GM23338 (cell line): Measurements from ENCODE around the gene DMD. TPM values are rescaled to one million over a fixed set of nuclear protein-coding genes. Genes with fewer than 3 reads are reported as not detected.
A peak's percentile ranks its signal among the peaks of the same experiment; 100 is the strongest.

Source experiments
- ATAC-seq: fragments of 200-7000 bp; cut with Tn5 transposase; 3 replicates; pipeline ENCODE4 v1.9.1; 2020
- DNase-seq: peaks from one replicate; pipeline ENCODE4 v3.0.0-alpha.2; 2015; ENCODE audit warnings: low spot score
- H2AFZ ChIP-seq: fragments of 200-600 bp; sonication (generic); 2 replicates; pipeline ENCODE4 v1.8.0; 2016; ENCODE audit warnings: antibody characterized with exemption, mild to moderate bottlenecking, moderate library complexity
- H3F3A ChIP-seq: fragments of 200-600 bp; sonication (generic); replicated peaks from 2 replicates; pipeline ENCODE4 v1.8.0; 2017; ENCODE audit warnings: antibody characterized with exemption, mixed run types, low read depth
- H3K27ac ChIP-seq: fragments of 200-600 bp; sonication (generic); 2 replicates; pipeline ENCODE4 v1.6.1; 2016; ENCODE audit warnings: low read depth
- H3K27me3 ChIP-seq: fragments of 200-600 bp; sonication (generic); 2 replicates; pipeline ENCODE4 v1.8.0; 2016; ENCODE audit warnings: mild to moderate bottlenecking, mixed run types, moderate library complexity; ENCODE audit not compliant: insufficient read depth
- H3K36me3 ChIP-seq: fragments of 200-600 bp; sonication (generic); 2 replicates; pipeline ENCODE4 v1.8.0; 2016; ENCODE audit warnings: mild to moderate bottlenecking; ENCODE audit not compliant: insufficient read depth
- H3K4me1 ChIP-seq: fragments of 200-600 bp; sonication (generic); 2 replicates; pipeline ENCODE4 v1.8.0; 2016; ENCODE audit warnings: mild to moderate bottlenecking, moderate library complexity; ENCODE audit not compliant: insufficient read depth
- H3K4me2 ChIP-seq: fragments of 200-600 bp; sonication (generic); 2 replicates; pipeline ENCODE4 v1.7.1; 2017; ENCODE audit warnings: mixed run types
- H3K4me3 ChIP-seq: fragments of 200-600 bp; sonication (generic); 2 replicates; pipeline ENCODE4 v1.6.1; 2016; ENCODE audit warnings: mixed run types
- H3K79me2 ChIP-seq: fragments of 200-600 bp; sonication (generic); replicated peaks from 2 replicates; pipeline ENCODE4 v1.8.0; 2017; ENCODE audit warnings: mild to moderate bottlenecking; ENCODE audit not compliant: insufficient read depth
- H3K9me2 ChIP-seq: fragments of 200-600 bp; sonication (generic); 2 replicates; pipeline ENCODE4 v1.8.0; 2017; ENCODE audit not compliant: insufficient read depth
- H4K20me1 ChIP-seq: fragments of 200-600 bp; sonication (generic); replicated peaks from 2 replicates; pipeline ENCODE4 v1.8.0; 2017; ENCODE audit warnings: mild to moderate bottlenecking; ENCODE audit not compliant: insufficient read depth
- H3K27ac Mint-ChIP-seq: 2 replicates; pipeline ENCODE4 v1.8.0; 2020; ENCODE audit warnings: inconsistent platforms, mild to moderate bottlenecking, moderate library complexity, mixed read lengths
- H3K27me3 Mint-ChIP-seq: 3 replicates; pipeline ENCODE4 v1.8.0; 2022; ENCODE audit warnings: low read depth, mild to moderate bottlenecking, moderate library complexity, mixed read lengths, inconsistent platforms; ENCODE audit not compliant: insufficient read depth, poor library complexity
- H3K36me3 Mint-ChIP-seq: 3 replicates; pipeline ENCODE4 v1.8.0; 2021; ENCODE audit warnings: low read depth, mild to moderate bottlenecking, inconsistent platforms, moderate library complexity, mixed read lengths
- H3K4me1 Mint-ChIP-seq: 3 replicates; pipeline ENCODE4 v1.8.0; 2020; ENCODE audit warnings: mild to moderate bottlenecking, inconsistent platforms, mixed read lengths
- H3K4me3 Mint-ChIP-seq: 3 replicates; pipeline ENCODE4 v1.8.0; 2021; ENCODE audit warnings: moderate library complexity, mild to moderate bottlenecking, inconsistent platforms, mixed read lengths
- H3K9me3 Mint-ChIP-seq: 3 replicates; pipeline ENCODE4 v1.8.0; 2020; ENCODE audit warnings: moderate library complexity, mild to moderate bottlenecking, inconsistent platforms, mixed read lengths
- CREB1 ChIP-seq: fragments of 250-450 bp; sonication (Bioruptor Pico); IDR thresholded peaks from 2 replicates; pipeline ENCODE4 v1.5.0; 2020; ENCODE audit warnings: low read depth, mild to moderate bottlenecking, moderate library complexity
- ETS1 ChIP-seq: IDR thresholded peaks from 2 replicates; pipeline ENCODE4 v1.6.1; 2016; ENCODE audit warnings: antibody characterized with exemption
- EZH2 ChIP-seq: fragments of 200-600 bp; sonication (generic); IDR thresholded peaks from one replicate; pipeline ENCODE4 v1.8.0; 2017; ENCODE audit warnings: antibody characterized with exemption, mild to moderate bottlenecking, low read depth; ENCODE audit not compliant: unreplicated experiment
- EZH2phosphoT487 ChIP-seq: fragments of 200-600 bp; sonication (generic); IDR thresholded peaks from one replicate; pipeline ENCODE4 v1.8.1; 2018; ENCODE audit warnings: antibody characterized with exemption; ENCODE audit not compliant: unreplicated experiment
- JUNB ChIP-seq: IDR thresholded peaks from one replicate; pipeline ENCODE4 v1.6.1; 2016; ENCODE audit warnings: antibody characterized with exemption; ENCODE audit not compliant: unreplicated experiment
- NANOG ChIP-seq: IDR thresholded peaks from 2 replicates; pipeline ENCODE4 v1.6.1; 2016; ENCODE audit warnings: antibody characterized with exemption, borderline replicate concordance
- POLR2AphosphoS5 ChIP-seq: IDR thresholded peaks from 2 replicates; pipeline ENCODE4 v1.6.1; 2016; ENCODE audit warnings: antibody characterized with exemption, low read depth
- STAT1 ChIP-seq: IDR thresholded peaks from one replicate; pipeline ENCODE4 v1.6.1; 2016; ENCODE audit warnings: antibody characterized with exemption; ENCODE audit not compliant: unreplicated experiment
- polyA plus RNA-seq: library from polyadenylated mRNA; unstranded; fragments of >200 nt; fragmentation: Nextera tagmentation; extraction: Ambion mirVana; gene quantifications from 2 replicates; pipeline ENCODE4 v1.2.1, GENCODE V29; 2016
- total RNA-seq: library from RNA; depleted of rRNA; stranded (reverse); fragments of >200 nt; shearing (Covaris generic); gene quantifications from 2 replicates; pipeline ENCODE4 v1.2.3, GENCODE V29; 2014
- TF ChIP-seq, protein P1 (sequence below), 2 experiments: fragments of 200-600 bp in 1 of 2; sonication (generic) in 1 of 2; conservative IDR thresholded peaks; 2 replicates each; pipeline versions ENCODE4 v1.5.1 to v1.6.1; 2016 to 2017; ENCODE audit warnings: antibody characterized with exemption in 2 of 2, low read depth in 2 of 2, mild to moderate bottlenecking in 2 of 2, moderate library complexity in 1 of 2
- TF ChIP-seq, protein P2 (sequence below): fragments of 250-450 bp; sonication (Bioruptor Pico); IDR thresholded peaks from 2 replicates; pipeline ENCODE4 v1.5.0; 2020; ENCODE audit warnings: mild to moderate bottlenecking, moderate library complexity
- TF ChIP-seq, protein P3 (sequence below): IDR thresholded peaks from one replicate; pipeline ENCODE4 v1.6.1; 2018; ENCODE audit warnings: antibody characterized with exemption; ENCODE audit not compliant: unreplicated experiment

The DMD gene
- total and polyA plus RNA-seq, 2 experiments from 2014 or later, result 4.5 to 7.6 TPM

DNA sequence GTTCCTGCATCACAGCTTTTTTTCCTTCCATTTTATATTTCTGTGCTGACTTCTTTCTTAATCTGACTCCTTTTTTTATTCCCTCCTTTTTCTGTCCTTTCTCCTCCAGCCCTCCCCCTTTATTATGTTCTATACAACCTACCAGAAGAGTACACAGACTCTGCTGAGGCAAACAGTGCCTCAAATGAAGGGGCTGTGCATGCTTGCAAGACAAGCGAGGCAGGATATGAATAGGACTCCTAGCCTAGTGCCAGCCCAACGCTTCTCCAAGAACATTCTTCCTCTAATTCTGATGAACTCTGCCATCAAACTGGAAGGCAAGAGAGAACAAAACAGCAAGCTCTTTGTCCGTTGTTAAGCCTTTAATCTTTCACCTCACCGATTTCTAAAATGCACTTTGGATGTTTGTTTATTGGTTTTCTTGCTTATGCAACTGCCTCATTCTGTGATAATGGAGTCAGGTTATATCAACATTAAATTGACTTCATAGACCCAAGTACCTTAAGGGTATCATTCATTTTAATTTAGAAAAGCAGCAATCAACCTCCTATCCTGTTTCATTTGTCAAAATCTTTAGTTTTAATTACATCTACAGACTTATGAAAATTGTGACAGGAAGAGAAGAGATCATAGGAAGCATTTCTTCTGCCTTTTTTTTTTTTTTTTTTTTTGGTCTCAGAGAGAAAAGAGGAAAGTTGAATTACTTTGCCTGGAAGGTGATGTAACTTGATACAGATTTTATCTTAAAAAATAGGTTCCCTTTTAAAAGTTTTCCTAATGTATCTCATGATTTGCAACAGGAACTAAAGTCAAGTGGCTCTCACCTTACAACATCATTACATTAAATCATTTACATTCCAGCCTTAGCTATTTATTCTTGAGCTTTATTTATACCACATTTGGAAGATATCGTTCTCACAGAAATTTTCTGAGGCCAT lies 1854.8 kb downstream of the DMD start:
- no peaks in the 10 kb centered on the region for H3K9me3 Mint-ChIP-seq
- H3K27ac ChIP-seq, result no peak overlapping the region

More for the DNA sequence above, 1854.8 kb downstream of the DMD start:
- no peaks in the 10 kb centered on the region for H3K9me2 ChIP-seq
- H3K4me1 ChIP-seq, result no peaks in the 10 kb centered on the region; the same call in 1 of the 2 replicates
- H3F3A ChIP-seq, result no peaks in the 10 kb centered on the region
- no peaks in the 10 kb centered on the region for H3K79me2 ChIP-seq
- TF ChIP-seq, protein P1, sequence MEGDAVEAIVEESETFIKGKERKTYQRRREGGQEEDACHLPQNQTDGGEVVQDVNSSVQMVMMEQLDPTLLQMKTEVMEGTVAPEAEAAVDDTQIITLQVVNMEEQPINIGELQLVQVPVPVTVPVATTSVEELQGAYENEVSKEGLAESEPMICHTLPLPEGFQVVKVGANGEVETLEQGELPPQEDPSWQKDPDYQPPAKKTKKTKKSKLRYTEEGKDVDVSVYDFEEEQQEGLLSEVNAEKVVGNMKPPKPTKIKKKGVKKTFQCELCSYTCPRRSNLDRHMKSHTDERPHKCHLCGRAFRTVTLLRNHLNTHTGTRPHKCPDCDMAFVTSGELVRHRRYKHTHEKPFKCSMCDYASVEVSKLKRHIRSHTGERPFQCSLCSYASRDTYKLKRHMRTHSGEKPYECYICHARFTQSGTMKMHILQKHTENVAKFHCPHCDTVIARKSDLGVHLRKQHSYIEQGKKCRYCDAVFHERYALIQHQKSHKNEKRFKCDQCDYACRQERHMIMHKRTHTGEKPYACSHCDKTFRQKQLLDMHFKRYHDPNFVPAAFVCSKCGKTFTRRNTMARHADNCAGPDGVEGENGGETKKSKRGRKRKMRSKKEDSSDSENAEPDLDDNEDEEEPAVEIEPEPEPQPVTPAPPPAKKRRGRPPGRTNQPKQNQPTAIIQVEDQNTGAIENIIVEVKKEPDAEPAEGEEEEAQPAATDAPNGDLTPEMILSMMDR (conservative IDR thresholded peaks at IDR 0.05; ENCODE audit: low read depth in 2 of 2), result no peak
- TF ChIP-seq POLR2AphosphoS5 (no peak), STAT1 (no peak), EZH2 (no peak), ETS1 (no peak), JUNB (no peak), EZH2phosphoT487 (no peak), NANOG (no peak), CREB1 (no peak)
- TF ChIP-seq, protein P2, sequence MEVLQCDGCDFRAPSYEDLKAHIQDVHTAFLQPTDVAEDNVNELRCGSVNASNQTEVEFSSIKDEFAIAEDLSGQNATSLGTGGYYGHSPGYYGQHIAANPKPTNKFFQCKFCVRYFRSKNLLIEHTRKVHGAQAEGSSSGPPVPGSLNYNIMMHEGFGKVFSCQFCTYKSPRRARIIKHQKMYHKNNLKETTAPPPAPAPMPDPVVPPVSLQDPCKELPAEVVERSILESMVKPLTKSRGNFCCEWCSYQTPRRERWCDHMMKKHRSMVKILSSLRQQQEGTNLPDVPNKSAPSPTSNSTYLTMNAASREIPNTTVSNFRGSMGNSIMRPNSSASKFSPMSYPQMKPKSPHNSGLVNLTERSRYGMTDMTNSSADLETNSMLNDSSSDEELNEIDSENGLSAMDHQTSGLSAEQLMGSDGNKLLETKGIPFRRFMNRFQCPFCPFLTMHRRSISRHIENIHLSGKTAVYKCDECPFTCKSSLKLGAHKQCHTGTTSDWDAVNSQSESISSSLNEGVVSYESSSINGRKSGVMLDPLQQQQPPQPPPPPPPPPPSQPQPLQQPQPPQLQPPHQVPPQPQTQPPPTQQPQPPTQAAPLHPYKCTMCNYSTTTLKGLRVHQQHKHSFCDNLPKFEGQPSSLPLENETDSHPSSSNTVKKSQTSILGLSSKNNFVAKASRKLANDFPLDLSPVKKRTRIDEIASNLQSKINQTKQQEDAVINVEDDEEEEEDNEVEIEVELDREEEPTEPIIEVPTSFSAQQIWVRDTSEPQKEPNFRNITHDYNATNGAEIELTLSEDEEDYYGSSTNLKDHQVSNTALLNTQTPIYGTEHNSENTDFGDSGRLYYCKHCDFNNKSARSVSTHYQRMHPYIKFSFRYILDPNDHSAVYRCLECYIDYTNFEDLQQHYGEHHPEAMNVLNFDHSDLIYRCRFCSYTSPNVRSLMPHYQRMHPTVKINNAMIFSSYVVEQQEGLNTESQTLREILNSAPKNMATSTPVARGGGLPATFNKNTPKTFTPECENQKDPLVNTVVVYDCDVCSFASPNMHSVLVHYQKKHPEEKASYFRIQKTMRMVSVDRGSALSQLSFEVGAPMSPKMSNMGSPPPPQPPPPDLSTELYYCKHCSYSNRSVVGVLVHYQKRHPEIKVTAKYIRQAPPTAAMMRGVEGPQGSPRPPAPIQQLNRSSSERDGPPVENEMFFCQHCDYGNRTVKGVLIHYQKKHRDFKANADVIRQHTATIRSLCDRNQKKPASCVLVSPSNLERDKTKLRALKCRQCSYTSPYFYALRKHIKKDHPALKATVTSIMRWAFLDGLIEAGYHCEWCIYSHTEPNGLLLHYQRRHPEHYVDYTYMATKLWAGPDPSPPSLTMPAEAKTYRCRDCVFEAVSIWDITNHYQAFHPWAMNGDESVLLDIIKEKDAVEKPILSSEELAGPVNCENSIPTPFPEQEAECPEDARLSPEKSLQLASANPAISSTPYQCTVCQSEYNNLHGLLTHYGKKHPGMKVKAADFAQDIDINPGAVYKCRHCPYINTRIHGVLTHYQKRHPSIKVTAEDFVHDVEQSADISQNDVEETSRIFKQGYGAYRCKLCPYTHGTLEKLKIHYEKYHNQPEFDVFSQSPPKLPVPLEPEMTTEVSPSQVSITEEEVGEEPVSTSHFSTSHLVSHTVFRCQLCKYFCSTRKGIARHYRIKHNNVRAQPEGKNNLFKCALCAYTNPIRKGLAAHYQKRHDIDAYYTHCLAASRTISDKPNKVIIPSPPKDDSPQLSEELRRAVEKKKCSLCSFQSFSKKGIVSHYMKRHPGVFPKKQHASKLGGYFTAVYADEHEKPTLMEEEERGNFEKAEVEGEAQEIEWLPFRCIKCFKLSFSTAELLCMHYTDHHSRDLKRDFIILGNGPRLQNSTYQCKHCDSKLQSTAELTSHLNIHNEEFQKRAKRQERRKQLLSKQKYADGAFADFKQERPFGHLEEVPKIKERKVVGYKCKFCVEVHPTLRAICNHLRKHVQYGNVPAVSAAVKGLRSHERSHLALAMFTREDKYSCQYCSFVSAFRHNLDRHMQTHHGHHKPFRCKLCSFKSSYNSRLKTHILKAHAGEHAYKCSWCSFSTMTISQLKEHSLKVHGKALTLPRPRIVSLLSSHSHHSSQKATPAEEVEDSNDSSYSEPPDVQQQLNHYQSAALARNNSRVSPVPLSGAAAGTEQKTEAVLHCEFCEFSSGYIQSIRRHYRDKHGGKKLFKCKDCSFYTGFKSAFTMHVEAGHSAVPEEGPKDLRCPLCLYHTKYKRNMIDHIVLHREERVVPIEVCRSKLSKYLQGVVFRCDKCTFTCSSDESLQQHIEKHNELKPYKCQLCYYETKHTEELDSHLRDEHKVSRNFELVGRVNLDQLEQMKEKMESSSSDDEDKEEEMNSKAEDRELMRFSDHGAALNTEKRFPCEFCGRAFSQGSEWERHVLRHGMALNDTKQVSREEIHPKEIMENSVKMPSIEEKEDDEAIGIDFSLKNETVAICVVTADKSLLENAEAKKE (CRISPR knock-in tag), result no peak
- TF ChIP-seq, protein P3, sequence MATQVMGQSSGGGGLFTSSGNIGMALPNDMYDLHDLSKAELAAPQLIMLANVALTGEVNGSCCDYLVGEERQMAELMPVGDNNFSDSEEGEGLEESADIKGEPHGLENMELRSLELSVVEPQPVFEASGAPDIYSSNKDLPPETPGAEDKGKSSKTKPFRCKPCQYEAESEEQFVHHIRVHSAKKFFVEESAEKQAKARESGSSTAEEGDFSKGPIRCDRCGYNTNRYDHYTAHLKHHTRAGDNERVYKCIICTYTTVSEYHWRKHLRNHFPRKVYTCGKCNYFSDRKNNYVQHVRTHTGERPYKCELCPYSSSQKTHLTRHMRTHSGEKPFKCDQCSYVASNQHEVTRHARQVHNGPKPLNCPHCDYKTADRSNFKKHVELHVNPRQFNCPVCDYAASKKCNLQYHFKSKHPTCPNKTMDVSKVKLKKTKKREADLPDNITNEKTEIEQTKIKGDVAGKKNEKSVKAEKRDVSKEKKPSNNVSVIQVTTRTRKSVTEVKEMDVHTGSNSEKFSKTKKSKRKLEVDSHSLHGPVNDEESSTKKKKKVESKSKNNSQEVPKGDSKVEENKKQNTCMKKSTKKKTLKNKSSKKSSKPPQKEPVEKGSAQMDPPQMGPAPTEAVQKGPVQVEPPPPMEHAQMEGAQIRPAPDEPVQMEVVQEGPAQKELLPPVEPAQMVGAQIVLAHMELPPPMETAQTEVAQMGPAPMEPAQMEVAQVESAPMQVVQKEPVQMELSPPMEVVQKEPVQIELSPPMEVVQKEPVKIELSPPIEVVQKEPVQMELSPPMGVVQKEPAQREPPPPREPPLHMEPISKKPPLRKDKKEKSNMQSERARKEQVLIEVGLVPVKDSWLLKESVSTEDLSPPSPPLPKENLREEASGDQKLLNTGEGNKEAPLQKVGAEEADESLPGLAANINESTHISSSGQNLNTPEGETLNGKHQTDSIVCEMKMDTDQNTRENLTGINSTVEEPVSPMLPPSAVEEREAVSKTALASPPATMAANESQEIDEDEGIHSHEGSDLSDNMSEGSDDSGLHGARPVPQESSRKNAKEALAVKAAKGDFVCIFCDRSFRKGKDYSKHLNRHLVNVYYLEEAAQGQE, result no peak
- H3K27me3 ChIP-seq, result no peaks in the 10 kb centered on the region
- H3K4me3 ChIP-seq, result no peak overlapping the region
- Mint-ChIP-seq H3K4me1 (peaks cover 12% of the 10 kb centered on the region), H3K36me3 (no peaks in the 10 kb centered on the region), H3K27ac (no peak overlapping the region; the same call in 1 of the 2 replicates), H3K27me3 (peaks cover 1% of the 10 kb centered on the region), H3K4me3 (no peak overlapping the region)
- DNase-seq (no peak), ATAC-seq (no peak)
- H4K20me1 ChIP-seq, result no peaks in the 10 kb centered on the region
- peak overlapping the region; percentile 43; the same call in 1 of the 2 replicates for H2AFZ ChIP-seq
- no peak overlapping the region for H3K4me2 ChIP-seq
- no peaks in the 10 kb centered on the region for H3K36me3 ChIP-seq
